NAMALWA (cell line): ENCODE data around the gene SH3GL1.
A peak's percentile ranks its signal among the peaks of the same experiment; 100 is the strongest.

Experiments used
- DNase-seq: peaks from one replicate; pipeline ENCODE4 v3.0.0-alpha.2; 2015; ENCODE audit warnings: low spot score

Gene SH3GL1

DNA sequence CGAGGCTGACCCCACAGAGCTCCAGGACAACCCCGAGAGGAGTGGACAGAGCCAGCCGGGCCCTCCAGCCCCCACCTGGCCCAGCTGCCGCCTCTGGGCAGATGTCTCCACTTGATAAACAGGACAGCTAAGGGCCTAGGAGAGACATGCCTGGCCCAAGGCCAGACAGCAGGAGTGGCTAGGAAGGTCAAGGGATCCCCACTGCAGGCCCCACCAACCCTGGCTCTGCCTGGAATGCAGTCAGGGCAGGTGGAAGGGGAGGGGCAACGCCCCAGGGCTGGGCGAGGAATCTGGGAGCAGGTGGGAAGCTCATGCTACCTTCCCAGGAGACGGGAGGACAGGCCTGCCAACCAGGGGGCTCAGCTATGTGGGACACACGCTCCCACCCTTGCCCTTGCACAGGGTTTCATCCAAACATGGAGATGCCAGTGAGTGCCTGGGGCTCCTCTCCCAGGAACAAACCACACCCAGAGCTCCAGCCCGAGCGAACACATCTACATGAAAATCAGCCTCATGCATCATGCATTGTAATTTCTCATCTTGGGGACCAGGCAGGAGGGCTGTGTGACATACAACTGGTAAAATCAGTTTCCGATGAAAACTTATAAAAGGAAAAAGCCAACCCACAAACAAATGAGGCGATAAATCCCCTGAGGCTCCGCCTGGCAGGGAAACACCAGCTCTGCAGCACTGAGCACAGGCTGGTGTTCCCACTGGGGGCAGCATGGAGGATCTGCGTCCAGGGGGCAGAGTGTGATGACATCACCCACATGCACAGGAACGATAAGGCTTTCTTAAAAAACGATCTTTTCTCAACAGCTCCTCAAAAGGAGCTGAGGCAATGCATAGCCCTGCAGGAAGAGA, 25.0 kb downstream of the SH3GL1 start:
- DNase-seq = peak; percentile 88

GRCh38 chr19:4374498-4375163, 25.7 kb downstream of the SH3GL1 start:
- no peak for DNase-seq

- DNase-seq = no peak
These were observed 26.5 kb downstream of the SH3GL1 start for GRCh38 chr19:4373601-4374497.

GRCh38 chr19:4373013-4373367, 27.4 kb downstream of the SH3GL1 start:
- DNase-seq = no peak

DNA sequence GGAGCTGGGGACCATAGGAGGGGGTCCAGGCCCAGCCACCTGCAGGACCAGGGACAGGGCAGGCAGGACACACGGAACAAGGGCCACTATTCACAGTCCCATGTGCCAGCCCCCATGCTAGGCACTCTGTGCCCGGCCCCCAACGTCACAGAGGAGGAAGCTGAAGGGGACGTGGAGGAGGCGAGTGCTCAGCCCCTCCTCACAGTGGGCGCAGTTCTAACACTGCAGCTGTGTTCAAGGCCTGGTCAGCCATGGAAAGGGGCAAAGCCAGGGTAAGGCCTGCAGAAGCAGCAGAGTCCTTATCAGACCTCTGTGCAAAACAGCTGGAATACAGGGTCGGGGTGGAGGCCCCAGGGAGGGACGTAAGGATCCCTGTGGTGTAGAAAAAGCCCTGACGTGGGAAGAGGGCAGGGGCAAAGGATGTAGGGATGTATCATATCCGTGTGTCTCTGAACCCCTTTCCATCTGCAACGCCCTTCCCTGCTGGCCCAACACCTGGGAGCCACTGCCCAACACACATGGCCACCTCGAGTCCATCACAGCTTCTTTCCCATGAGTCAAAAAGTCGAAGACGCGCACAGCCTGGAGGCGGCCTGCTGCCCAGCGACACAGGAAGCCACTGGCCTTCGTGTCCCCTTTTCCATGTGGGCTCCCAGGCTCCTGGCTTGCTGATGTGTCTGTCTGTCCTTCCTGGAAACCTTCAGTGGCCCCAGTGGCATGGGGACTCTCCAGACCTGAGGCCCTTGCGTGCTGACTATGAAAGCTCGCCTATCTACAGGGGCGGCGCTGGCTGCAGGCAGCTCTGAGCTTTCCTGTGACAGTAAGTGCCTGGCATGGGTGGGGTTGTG, 28.0 kb downstream of the SH3GL1 start:
- no peak for DNase-seq

GRCh38 chr19:4371247-4372164, 28.8 kb downstream of the SH3GL1 start:
- no peak for DNase-seq

DNA sequence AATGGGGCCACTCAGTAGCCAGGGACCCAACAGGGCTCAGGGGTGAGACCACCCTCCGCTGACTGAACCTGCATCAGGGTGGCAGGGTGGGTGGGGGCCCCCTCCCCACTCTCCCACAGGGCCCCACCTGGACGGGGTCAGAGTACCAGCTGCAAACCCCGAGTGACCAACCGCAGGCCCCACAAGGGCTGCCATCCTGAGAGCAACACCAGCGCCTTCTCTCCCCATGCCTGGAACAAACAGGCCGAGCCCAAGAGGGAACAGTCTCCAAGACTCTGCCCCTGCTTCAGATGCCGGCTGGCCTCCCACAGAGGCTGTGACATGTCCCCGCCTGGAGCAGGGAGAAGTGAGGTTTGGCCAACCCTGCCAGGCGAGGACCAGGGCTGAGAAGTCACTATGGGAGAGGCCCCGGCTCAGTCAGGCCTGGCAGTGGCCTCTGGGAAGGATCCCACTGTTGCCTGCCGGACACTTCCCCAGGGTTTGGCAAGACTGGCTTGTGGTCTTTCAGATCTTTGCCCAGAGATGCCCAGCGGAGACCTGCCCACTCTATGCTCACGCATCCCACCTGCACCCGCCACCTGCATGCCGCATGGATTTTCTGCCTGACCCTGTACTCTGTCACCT, 29.8 kb downstream of the SH3GL1 start:
- DNase-seq = no peak

DNA sequence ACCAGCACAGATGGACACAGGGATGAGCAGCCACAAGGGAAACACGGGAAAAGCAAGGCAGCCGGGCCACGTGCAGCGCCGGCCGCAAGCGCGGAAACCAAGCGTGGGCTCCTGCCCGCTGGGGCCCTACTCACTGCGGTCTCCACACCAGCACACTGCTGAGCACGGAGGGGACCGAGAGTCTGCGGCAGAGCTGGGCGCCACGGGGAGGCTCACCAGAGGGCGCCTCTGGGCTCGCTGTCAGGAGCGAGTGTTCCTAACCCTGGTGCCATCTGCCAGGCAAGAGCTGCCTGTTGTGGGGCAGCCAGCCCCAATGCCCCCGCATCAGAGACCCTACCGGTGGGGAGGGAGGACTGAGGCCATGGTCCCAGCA, 30.5 kb downstream of the SH3GL1 start:
- peak; percentile 69 for DNase-seq

DNA sequence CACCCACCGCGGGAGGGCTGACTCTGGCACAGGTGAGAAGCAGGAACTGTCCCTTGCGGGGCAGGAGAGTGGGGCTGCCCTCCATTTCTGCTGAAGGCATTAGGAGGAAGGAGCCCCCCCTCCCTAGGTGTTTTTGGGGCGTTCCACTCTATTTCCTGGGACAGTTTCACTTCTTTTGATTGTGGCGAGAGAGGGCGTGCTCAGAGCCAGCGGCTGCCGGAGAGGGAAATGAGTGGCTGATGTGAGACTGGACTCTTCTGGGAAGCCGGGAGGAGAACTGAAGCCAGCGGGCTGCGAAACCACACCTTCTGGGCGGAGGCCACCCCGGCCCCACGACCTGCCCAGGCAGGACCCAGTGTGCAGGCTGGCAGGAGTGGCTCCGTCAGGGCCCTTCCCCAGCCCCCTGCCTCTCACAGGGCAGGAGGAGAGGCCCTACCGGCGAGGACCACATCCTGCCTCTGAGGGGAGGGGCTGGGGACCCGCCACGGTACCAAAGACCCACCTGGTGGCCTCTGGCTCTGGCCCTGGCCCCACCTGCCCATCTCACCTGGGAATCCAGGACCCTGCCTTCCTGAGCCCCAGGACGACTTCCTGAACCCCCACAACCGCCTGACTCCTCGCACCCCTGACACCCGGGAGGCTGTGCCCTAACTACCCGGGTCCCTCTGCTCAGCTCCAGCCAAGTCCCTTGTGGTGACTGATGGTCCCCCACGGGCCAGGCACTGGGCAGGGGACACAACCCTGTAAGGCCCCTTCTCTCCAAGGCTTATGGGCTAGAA, 31.0 kb downstream of the SH3GL1 start:
- DNase-seq = peak; percentile 70

DNA sequence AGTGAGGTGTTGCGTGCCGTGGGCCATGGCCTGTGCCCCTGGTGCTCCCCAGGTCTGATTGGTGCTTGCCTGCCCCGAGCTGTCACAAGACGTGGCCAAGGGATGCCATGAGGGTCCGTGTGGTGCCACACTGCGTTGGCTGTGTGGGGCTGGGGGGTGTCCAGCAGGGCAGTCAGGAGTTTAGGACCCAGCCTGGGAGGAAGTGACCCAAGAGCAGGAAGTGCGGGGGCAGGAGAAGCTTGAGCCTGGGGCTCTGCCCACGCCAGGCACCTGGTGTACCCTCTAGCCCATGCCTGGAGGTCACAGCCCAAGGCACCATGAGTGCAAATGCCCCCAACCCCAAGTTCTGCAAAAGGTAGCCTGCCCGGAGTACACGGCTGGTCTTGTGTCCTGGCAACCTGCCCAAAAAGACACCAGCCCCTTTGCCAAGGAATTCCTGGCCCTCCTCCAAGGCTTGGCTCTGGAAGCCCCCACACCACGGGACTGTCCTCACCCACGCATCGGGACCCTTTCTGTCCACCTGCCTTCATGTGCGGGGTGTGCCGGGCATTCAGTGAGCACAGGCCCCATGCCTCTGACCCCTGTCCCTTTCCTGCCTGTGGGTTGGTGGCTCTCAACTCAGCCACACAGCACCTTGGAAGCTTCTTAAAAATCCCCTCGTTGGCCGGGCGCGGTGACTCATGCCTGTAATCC, 32.1 kb downstream of the SH3GL1 start:
- DNase-seq = no peak

DNA sequence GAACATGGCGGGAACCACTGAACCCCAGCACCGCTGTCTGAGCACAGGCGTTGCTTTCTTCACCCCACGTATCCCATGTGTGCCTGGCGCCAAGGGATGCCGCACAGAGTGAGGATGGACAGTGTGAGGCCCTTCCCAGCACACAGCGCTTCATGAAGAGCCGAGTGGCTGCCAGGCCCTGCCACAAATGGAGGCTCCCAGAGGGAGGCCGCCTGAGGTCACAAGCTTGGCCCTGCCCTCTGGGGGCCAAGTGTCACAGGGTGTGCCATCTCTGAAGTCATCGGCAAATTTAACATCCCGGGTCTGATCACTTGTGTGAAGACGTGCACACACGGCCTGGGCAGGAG, 32.6 kb downstream of the SH3GL1 start:
- no peak for DNase-seq

DNA sequence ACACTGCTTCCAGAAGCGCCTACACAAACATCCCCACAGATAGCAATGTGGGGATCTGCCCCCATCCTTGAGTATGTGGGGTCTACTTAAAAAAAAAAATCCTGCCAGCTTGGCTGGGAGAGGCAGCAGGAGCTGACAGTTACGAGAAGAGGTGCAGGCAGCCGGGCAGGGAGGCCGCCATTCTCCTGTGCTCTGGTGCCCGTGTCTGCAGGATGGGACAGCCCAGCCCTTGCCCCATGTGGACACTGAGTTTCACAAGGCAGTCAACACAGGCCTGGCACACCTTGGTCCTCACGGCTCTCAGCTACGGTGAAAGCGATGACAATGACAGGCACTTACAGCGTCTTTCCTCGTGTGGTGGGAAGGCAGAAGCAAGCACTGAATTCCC, 33.0 kb downstream of the SH3GL1 start:
- DNase-seq = no peak

DNA sequence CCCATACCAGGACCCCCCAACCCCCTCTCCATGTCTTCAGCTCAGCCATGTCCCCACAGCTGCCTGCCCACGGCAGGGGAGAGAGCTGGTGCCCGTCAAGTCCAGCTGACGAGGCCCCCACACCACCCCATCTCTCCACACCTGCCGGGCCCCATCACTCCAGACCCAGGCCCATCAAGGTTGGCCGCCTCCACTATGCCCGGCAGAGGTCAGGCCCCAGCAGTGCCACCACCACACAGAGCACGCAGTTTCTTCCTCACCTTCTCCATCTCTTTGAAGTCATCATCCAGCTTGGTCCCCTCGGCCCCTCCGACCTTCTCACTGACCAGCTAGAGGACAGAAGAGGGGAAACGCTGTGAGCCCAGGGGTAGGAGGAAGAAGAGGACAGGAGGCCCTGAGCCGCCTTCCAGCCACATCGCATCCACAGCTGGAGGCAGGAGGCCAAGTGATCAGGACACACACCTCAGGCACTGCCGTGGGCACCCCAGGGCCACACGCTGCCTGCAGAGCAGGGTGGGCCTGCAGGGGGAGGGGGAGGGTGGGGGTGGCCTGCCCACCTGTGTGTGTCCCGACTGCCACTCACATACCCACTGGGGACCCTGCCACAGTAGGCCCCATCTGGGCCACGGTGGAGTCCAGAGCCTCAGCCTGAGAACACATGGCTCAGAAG, 33.5 kb downstream of the SH3GL1 start:
- no peak for DNase-seq

GRCh38 chr19:4365791-4366665, 34.3 kb downstream of the SH3GL1 start:
- no peak for DNase-seq

DNA sequence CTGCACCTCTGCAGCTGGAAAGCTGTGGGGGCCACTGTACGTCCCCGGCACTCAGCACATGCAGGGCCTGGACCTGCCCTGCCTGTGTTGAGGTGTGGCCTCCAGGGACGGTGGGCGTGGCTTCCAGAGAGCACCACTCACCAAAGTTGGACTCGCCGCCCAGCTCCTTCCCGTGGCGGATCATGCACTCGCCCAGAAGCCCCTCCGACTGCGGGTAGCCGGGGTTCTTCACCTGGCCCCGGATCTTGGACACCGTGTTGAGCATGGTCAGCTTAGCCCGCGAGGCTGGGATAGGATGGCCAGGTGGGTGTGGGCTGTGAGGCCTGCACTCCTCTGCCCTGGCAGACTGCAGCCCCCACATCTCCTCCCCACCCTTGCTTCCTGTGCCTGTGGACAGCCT, 35.0 kb downstream of the SH3GL1 start:
- no peak for DNase-seq

GRCh38 chr19:4363571-4364304, 36.6 kb downstream of the SH3GL1 start:
- no peak for DNase-seq
